ENCODE data around the gene SNX10. TPM values are rescaled to one million over a fixed set of nuclear protein-coding genes. Genes with fewer than 3 reads are reported as not detected.

The SNX10 gene
- total and polyA plus RNA-seq, 2 of the 8 experiments (the other 6 are each of a cell fraction or from before 2014, with no cell fraction given) = 4.4 to 9.6 TPM

GRCh38 chr7:26331789-26332188 lies 40.1 kb downstream of the SNX10 start (continued):
- no peak for TF ChIP-seq CHD7 (IDR thresholded peaks at IDR 0.05; ENCODE audit: insufficient replicate concordance, low read length)
- no peak for TF ChIP-seq POU5F1 (IDR thresholded peaks at IDR 0.05; ENCODE audit: low read depth, low read length)
- no peak for TF ChIP-seq YY1 (IDR thresholded peaks at IDR 0.05; ENCODE audit: low read depth, low read length)
- TF ChIP-seq SUZ12 (IDR thresholded peaks at IDR 0.05; ENCODE audit: low read length) = no peak
- no peak for TF ChIP-seq TAF1 (IDR thresholded peaks at IDR 0.05; ENCODE audit: low read depth, low read length)
- TF ChIP-seq ATF2 (IDR thresholded peaks at IDR 0.05; ENCODE audit: low read length) = no peak
- TF ChIP-seq NANOG (IDR thresholded peaks at IDR 0.05; ENCODE audit: insufficient read depth, low read depth, low read length, poor library complexity, severe bottlenecking) = no peak
- TF ChIP-seq EP300 (IDR thresholded peaks at IDR 0.05; ENCODE audit: borderline replicate concordance in 1 of 2, low read depth in 2 of 2, low read length in 2 of 2) = no peak
- TF ChIP-seq MAX (IDR thresholded peaks at IDR 0.05) = no peak
- TF ChIP-seq BRCA1 (IDR thresholded peaks at IDR 0.05; ENCODE audit: low read depth, low read length) = no peak

Measured in H1 (cell line).